IPS-18c (cell line): ENCODE data around the gene SAXO1.
"Not testable (repeated sequence)": the region's sequence is repeated elsewhere in the genome, so short reads cannot be mapped to it uniquely, and the experiment has no call there.

Experiments
- H3K4me3 ChIP-seq: 2 replicates; pipeline ENCODE4 v1.7.0; 2013; ENCODE audit warnings: low read depth, mild to moderate bottlenecking, low read length, moderate library complexity; ENCODE audit not compliant: insufficient read depth
- H3K9me3 ChIP-seq: one replicate; pipeline ENCODE4 v1.6.1; 2013; ENCODE audit warnings: mild to moderate bottlenecking, low read length, moderate library complexity; ENCODE audit not compliant: control insufficient read depth, insufficient read depth

Gene SAXO1, protein sequence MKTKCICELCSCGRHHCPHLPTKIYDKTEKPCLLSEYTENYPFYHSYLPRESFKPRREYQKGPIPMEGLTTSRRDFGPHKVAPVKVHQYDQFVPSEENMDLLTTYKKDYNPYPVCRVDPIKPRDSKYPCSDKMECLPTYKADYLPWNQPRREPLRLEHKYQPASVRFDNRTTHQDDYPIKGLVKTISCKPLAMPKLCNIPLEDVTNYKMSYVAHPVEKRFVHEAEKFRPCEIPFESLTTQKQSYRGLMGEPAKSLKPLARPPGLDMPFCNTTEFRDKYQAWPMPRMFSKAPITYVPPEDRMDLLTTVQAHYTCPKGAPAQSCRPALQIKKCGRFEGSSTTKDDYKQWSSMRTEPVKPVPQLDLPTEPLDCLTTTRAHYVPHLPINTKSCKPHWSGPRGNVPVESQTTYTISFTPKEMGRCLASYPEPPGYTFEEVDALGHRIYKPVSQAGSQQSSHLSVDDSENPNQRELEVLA

GRCh38 chr9:19033015-19033414 is at the start of gene SAXO1:
SAXO1 (minus strand) TSS chr9:19033209; CDS start chr9:19032908, 301 bp downstream.
- Histone ChIP-seq H3K4me3 (no peak within 1 kb of the TSS), H3K9me3 (no peaks in the 10 kb centered on the region)

- H3K9me3 ChIP-seq: peaks cover 2% of the 10 kb centered on the region
- no peak overlapping the region for H3K4me3 ChIP-seq
Observed at GRCh38 chr9:19074836-19075235, 41.8 kb upstream of the SAXO1 start.

DNA sequence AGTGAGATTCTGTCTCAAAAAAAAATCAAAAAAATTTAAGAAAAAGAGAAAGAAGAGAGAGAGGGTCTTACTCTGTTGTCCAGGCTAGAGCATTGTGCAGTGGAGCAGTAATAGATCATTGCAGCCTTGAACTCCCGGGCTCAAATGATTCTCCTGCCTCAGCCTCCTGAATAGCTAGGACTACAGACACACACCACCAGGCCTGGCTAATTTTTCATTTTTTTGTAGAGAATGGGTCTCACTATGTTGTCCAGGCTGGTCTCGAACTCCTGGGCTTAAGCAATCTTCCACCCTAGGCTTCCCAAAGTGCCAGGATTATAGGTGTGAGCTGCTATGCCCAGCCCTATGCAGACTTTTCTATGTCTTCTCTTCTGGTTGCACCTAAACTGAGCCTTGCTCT is 41.2 kb upstream of the SAXO1 start:
- Histone ChIP-seq H3K4me3 (no peak overlapping the region), H3K9me3 (peaks cover 2% of the 10 kb centered on the region)

GRCh38 chr9:19057033-19057432 is 24.0 kb upstream of the SAXO1 start:
- H3K9me3 ChIP-seq: no peaks in the 10 kb centered on the region

DNA sequence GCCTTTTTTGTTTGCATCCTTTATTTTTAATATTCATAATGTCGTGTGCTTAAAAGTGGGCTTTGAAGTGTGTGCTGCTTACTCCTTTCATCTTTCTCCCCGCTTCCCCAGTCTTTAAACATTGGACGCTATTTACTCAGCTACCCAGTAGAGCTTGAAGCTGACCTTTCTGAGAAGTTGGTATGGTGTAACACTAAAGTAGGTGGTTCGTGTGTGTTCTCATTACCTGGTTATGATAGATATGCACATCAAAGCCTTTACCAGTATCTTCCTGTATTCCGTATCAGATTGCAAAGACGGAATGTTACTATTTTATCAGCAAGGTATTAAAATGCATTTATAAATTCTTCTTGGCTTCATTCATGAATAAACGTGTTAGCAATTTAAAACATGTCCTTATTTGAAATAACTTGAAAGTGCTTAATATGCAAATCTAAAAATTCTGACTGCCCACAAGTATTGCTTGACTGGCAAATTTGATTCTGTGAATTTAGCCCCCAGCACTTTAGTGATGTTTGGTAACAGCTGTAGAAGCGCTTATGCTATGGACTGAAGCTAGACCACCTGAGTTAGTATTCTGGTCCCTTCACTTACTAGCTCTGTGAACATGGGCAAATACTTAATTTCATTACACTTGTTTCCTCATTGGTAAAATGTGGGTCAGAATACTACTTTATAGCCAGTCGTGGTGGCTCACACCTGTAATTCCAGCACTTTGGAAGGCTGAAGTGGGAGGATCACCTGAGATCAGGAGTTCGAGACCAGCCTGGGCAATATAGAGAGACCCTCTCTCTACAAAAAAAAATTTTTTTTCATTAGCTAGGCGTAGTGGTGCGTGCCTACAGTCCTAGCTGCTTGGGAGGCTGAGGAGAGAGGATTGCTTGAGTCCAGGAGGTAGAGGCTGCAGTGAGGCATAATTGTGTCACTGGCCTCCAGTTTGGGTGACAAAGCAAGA is 17.9 kb upstream of the SAXO1 start:
- H3K9me3 ChIP-seq: no peaks in the 10 kb centered on the region
- peak overlapping the region; percentile 81 for H3K4me3 ChIP-seq

More at GRCh38 chr9:19057033-19057432, 24.0 kb upstream of the SAXO1 start:
- H3K4me3 ChIP-seq: no peak overlapping the region

- Histone ChIP-seq H3K4me3 (peak overlapping the region; percentile 81), H3K9me3 (no peaks in the 10 kb centered on the region)
Observed at GRCh38 chr9:19049917-19050636, 17.1 kb upstream of the SAXO1 start.

GRCh38 chr9:19048966-19049916 is 16.2 kb upstream of the SAXO1 start, which contains the start of gene RRAGA:
RRAGA (plus strand) TSS chr9:19049427; CDS start chr9:19049660, 233 bp downstream.
- Histone ChIP-seq H3K4me3 (peak within 1 kb of the TSS; percentile 81), H3K9me3 (no peaks in the 10 kb centered on the region)

- no peaks in the 10 kb centered on the region for H3K9me3 ChIP-seq
Observed at GRCh38 chr9:19036611-19037010, 3.6 kb upstream of the SAXO1 start.

GRCh38 chr9:19032406-19032805 is 603 bp downstream of the SAXO1 start:
- H3K9me3 ChIP-seq: no peaks in the 10 kb centered on the region
- no peak overlapping the region for H3K4me3 ChIP-seq

More at GRCh38 chr9:19036611-19037010, 3.6 kb upstream of the SAXO1 start:
- no peak overlapping the region for H3K4me3 ChIP-seq

DNA sequence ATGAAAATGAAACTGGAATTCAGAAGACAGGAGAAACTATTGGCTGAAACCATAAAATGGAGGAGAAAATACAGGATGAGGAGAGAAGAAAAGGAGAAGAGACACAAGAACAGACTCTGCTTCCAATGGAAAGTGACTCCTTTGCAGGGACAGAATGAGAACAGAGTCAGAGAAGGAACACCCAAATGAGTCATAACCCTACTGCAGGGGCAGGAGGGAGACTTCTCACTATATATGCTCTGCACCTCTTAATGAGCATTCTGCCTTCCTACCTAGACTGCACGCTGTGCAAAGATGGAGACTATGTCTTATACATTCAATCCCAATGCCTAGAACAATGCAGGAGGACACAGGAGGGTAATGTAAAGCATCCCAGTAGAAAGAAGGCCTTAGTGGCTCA is 2.1 kb downstream of the SAXO1 start:
- no peaks in the 10 kb centered on the region for H3K9me3 ChIP-seq
- H3K4me3 ChIP-seq: no peak overlapping the region

- Histone ChIP-seq H3K9me3 (no peaks in the 10 kb centered on the region), H3K4me3 (no peak overlapping the region)
Observed at GRCh38 chr9:19028835-19029451, 4.1 kb downstream of the SAXO1 start.

GRCh38 chr9:19027825-19028224 is 5.2 kb downstream of the SAXO1 start:
- H3K4me3 ChIP-seq: no peak overlapping the region
- no peaks in the 10 kb centered on the region for H3K9me3 ChIP-seq

GRCh38 chr9:19026375-19026774 is 6.6 kb downstream of the SAXO1 start:
- no peak overlapping the region for H3K4me3 ChIP-seq

GRCh38 chr9:19023078-19023477 is 9.9 kb downstream of the SAXO1 start:
- Histone ChIP-seq H3K4me3 (no peak overlapping the region), H3K9me3 (no peaks in the 10 kb centered on the region)

More at GRCh38 chr9:19026375-19026774, 6.6 kb downstream of the SAXO1 start:
- H3K9me3 ChIP-seq: no peaks in the 10 kb centered on the region

GRCh38 chr9:19022206-19022605 is 10.8 kb downstream of the SAXO1 start:
- no peaks in the 10 kb centered on the region for H3K9me3 ChIP-seq

GRCh38 chr9:19021649-19022048 is 11.4 kb downstream of the SAXO1 start:
- H3K4me3 ChIP-seq, H3K9me3 ChIP-seq: not testable (repeated sequence)

More at GRCh38 chr9:19022206-19022605, 10.8 kb downstream of the SAXO1 start:
- no peak overlapping the region for H3K4me3 ChIP-seq
